NCI-H1694 treated with DMSO at 0.1 percent for 48 hours (cell line): Measurements from ENCODE around the gene PRDM7.
A peak's percentile ranks its signal among the peaks of the same experiment; 100 is the strongest.
"Not testable (repeated sequence)": the region's sequence is repeated elsewhere in the genome, so short reads cannot be mapped to it uniquely, and the experiment has no call there.

Experiments
- DNase-seq: peaks from one replicate; lab custom pipeline; 2025; lab: John Stamatoyannopoulos, UW

The PRDM7 gene

DNA sequence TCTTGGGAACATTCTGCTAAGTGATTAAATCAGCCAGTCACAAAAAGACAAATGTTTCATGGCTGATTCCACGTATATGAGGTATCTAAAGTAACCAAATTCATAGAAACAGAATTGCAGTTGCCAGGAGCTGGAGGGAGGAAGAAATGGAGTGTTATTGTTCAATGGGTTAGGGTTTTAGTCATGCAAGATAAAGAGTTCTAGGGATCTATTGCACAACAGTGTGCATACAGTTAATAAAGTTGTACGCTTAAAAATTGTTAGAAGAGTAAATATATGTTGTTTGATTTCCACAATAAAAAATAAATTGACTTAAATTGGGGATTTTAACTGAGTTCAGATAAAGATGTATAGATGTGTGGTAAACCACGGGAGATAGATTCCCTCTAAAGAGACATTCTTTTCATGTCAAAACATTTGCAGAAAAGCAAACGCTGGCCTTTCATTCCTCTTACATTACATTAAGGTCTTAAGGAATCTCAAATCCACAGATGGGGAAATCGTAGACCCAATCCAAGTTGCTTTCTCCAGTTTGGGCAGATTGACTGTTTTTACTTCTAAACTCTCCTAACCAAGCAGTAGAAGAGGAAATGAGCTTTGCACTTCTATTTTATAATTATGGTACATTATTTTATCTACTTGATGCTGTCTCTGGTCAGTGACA, 4.6 kb downstream of the PRDM7 start:
- DNase-seq = no peak

DNA sequence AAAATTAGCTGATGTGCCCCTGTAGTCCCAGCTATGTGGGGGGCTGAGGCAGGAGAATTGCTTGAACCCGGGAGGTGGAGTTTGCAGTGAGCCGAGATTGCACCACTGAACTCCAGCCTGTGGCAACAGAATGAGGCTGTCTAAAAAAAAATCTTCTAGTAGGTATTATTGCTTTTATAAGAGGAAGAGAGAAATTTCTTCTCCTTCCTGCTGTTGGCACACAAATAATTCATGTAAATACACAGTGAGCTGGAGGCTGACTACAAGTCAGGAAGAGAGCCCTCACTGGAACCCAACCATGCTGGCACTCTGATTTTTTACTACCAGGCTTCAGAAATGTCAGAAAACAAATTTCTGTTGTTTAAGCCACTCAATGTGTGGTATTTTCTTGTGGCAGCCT, 6.7 kb downstream of the PRDM7 start:
- no peak for DNase-seq

DNA sequence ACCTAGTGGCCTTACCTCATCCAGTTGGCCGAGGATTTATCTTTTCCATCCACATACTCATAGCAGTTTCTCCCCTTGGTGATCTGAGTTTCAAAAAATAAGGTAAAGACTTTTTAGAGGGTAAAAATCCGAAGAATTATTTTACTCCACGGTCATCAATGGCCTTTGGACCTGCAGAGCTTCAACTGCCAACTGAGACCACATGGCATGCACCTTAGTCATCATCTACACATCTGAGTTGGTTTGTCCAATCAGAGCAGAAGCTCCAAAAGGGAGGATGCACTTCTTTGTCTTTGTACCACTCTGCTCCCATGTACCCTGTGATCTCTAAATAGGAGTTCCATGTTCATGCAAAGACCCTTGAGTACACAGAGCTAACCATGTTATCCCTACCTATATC, 15.7 kb downstream of the PRDM7 start:
- DNase-seq = no peak

DNA sequence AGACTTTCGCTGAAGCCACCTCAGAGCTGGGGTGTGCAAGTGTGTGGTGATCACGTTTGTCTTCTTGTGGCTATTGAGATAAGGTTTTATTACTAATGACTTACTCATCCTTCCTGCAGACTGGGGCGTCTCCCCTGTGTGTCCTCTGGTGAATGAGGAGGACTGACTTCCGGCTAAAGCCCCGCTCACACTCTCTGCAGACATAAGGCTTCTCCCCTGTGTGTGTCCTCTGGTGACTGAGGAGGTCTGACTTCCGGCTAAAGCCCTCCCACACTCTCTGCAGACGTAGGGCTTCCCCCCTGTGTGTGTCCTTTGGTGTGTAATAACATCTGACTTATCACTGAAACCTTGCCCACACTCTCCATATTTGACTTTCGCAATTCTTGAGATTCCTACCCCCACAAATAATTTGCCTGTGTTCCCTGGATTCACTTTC, 19.4 kb downstream of the PRDM7 start:
- DNase-seq = no peak

DNA sequence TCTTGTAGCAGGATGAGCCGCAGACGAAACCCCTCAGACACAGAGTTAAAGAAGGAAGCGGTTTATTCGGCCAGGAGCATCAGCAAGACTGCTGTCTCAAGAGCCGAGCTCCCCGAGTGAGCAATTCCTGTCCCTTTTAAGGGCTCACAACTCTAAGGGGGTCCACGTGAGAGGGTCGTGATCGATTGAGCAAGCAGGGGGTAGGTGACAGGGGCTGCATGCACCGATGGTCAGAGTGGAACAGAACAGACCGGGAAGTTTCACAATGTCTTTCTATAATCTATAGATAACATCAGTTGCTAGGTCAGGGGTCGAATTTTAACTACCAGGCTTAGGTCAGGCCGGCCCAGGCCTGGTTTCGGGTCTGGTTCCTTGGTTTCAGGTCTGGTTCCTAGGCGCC, 20.6 kb downstream of the PRDM7 start:
- not testable (repeated sequence) for DNase-seq

DNA sequence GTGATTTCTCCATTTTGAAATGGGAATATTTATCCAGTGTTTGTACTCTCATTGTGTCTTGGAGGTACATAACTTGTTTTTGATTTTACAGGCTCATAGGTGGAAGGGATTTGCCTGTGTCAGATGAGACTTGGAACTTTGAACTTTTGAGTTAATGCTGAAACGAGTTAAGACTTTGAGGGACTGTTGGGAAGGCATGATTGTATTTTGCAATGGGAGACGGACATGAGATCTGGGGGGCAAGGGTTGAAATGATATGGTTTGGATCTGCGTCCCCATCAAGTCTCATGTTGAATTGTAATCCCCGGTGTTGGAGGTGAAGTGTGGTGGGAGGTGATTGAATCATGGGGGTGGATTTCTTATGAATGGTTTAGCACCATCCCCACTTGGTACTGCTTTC, 21.8 kb downstream of the PRDM7 start:
- no peak for DNase-seq

DNA sequence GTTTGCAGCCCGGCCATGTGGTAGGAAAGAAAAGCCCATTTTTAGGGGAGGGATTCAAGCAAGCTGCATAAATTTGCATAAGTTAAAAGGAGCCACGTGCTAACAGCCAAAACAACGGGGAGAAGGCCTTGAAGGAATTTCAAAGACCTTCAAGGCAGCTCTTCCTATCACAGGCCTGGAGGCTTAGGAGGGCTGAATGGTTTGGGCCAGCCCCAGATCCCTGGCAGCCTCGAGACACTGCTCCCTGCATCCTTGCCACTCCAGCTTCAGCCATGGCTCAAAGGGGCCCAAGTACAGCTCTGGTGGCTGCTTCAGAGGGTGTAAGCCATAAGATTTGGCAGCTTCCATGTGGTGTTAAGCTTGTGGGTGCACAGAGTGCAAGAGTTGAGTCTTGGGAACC, 22.6 kb downstream of the PRDM7 start:
- DNase-seq = no peak

DNA sequence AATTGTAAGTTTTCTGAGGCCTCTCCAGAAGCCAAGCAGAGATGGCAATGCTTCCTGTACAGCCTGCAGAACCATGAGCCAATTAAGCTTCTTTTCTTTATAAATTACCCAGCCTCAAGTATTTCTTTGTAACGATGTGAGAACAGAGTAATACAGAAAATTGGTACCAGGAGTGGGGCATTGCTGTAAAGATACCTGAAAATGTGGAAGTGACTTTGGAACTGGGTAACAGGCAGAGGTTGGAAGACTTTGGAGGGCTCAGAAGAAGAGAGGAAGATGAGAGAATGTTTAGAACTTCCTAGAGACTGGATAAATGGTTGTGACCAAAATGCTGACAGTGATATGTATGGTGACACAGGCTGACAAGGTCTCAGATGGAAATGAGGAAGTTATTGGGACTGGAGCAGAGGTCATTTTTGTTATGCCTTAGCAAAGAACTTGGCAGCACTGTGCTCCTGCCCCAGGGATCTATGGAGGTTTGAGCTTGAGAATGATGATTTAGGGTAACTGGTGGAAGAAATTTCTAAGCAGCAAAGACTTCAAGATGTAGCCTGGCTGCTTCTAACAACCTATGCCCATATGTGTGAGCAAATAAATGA, 23.1 kb downstream of the PRDM7 start:
- no peak for DNase-seq

DNA sequence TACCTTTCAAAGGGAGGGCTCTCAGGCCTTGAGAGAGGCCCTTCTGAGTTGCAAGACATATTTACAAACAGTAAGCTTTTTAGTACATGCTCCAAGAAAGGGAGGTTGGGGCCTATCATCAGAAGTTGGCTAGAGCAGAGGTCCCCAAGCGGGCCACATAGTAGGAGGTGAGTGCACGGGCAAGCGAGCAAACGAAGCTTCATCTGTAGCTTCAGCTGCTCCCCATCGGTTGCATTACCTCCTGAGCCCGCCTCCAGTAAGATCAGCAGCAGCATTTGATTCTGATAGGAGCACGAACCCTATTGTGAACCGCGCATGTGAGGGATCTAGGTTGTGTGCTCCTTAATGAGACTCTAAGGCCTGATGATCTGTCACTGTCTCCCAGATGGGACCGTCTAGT, 26.2 kb downstream of the PRDM7 start:
- DNase-seq = no peak

DNA sequence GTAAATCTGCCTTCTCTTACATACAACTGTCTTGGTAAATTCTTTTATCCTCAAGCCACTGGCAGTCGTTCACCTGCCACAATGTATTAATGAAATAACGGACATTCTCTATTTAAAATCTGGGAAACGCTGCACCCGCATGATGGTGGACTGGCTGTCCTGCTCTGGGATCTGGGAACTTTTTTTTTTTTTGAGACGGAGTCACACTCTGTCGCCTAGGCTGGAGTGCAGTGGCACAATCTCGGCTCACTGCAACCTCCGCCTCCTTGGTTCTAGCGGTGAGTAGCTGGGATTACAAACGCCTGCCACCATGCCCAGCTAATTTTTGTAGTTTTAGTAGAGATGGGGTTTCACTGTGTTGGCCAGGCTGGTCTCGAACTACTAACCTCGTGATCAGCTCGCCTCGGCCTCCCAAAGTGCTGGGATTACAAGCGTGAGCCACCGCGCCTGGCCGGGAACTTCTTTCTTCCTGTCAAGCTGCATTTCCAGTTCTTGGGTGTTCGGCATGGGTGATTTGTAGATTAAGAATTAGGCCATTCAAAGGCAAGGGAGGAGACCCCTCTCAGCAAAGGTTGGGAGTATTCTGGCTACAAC, 28.3 kb downstream of the PRDM7 start:
- no peak for DNase-seq

DNA sequence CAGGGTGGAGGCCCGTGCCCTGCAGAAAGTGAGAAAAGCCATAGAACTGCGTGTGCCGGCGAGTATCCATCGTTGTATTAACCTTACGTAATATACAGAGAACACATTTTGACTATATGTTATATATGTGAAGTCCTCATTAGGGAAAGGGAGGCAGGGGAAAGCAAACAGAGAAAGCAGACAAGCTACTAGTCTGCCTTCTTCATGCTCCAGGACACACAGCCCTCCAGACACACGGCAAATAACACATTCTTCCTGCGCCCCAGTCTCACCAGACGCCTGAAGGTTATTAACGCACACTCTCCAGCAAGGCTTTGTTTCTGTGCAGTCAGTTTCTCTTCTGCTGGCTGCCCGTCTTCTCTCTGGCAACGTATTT, 28.8 kb downstream of the PRDM7 start:
- DNase-seq = no peak

DNA sequence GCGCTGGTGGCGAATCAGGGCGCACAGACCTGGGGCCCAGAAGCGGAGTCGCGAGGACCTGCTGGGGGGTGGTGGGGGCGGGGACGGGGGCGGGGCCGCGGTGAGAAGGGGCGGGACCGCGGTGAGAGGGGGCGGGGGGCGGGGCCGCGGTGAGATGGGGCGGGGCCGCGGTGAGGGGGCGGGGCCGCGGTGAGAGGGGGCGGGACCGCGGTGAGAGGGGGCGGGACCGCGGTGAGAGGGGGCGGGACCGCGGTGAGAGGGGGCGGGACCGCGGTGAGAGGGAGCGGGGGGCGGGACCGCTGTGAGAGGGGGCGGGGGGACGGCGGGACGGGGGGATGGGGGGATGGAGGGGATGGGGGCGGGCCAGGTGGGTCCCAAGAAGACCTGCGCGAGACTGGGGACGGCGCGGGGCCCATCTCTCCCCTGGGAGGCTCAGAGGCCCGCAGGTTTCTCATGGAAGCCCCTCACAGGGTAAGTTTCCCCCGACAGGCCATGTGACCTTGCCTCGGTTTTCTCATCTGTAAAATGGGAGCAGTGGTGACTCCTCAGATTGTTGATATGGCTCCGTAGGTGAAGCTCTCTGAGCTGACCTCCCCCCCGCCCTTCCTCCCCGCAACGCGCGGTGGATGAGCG, 29.3 kb downstream of the PRDM7 start:
- DNase-seq = no peak

DNA sequence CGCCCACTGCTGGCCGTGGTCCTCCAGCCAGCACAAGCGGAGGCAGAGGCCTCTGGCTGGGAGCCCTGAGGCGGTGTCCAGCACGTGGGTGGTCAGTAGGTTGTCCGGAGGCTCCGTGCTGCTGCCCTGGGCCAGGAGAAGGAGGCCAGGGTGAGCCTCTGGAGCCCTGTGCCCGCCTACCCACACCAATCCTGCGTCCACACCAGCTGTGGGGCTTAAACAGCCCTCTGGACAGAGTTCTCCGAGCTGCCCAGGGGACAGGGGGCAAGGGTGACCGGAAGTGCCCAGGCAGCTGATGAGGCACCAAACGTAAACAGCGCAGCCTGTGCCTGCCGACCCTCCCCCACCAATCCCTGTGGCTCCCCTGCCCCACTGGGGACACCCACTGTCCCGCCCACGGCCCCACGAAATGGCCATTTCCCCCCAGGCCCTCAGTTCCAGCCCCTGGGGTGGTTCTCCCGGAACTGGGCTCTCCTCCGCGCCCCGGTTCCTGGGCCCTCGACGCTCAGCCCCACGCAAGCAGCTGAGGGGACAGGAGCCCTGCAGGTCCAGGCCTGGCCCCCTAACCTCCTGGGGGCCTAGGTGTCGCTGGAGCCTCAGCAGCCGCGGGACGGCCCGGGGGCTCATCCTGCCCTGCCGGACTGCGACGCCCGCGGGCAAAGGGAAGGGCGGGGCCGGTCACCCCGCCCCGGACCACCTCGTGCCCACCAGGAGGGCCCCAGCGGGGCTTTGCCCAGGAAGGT, 30.0 kb downstream of the PRDM7 start:
- DNase-seq = no peak

DNA sequence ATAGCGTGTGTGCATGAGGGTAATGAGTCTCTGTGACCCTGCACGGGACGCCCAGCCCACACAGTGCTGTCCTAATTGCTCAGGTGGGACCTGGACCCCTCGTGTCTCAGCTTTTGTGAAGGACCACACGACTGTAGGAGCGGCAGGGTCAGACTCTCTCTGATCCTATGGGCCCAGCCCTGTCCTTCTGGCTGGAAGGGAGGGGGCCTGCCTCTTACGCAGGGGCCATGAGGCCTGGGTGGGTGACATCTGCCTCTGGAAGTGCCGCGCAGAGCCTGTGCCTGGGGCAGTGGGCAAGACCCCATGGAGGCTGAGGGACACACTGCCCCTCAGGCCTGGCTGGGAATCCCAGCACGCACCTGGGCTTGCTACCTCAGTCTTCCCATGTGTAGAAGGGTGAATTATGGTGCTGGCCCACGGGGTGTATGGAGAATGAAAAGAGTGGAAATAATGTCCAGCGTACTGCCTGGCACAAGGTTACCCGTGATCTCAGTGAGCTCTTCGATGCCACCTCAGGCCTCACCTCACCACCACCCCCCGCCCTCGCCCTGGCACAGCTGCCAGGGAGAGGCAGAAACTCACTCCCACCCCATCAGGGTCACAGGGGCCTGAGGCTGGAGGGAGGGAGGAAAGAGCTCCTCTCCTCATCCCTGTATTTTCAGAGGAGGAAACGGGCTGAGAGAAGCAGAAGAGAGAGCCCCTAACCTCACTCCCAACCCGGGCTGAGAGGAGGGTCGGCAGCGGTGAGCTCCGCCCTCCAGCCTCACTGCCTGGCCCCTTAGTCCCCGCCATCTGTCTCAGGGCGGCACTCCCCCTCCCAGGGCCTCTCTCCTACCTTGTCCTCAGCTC, 30.8 kb downstream of the PRDM7 start:
- peak; percentile 38 for DNase-seq

DNA sequence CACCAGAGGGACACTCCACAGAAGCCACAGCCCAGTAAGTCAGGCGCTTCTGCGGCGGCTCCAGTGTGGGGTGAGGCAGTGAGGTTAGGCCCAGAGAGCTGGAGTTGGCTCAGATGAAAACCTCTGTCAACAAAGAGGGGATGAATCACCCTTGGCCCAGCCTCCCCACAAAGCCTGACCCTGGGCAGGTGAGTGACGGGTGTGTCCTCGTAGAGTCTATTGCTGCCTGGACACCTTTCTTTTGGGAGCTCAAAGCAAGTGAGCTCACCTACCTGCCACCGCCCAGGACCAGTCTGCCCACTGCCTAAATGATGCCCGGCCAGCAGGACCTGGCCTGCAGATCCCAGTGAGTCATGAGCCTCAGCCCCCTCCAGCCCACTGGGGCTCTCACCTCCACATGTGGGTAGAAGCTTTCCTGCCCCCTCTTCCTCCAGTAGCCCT, 33.0 kb downstream of the PRDM7 start:
- DNase-seq = no peak

DNA sequence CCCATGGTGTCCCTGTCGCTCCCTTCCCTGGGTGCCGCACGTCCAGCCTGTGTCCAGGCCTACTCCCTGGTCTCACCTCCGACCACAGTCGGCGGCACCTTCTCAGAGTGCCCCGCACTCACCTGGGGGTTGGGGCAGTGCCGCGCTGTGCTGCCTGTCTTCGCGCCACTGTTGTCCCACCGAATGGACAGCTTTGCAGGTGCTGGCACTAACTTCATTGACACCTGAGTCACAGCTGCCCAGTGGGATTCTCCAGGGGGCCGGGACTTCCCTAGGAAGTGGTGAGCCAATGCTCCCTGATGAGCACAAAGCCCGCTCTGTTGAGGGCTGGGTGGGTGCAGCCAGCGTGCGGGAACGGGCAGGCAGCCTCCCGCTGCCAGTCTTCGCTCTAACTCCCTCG, 33.6 kb downstream of the PRDM7 start:
- DNase-seq = no peak

DNA sequence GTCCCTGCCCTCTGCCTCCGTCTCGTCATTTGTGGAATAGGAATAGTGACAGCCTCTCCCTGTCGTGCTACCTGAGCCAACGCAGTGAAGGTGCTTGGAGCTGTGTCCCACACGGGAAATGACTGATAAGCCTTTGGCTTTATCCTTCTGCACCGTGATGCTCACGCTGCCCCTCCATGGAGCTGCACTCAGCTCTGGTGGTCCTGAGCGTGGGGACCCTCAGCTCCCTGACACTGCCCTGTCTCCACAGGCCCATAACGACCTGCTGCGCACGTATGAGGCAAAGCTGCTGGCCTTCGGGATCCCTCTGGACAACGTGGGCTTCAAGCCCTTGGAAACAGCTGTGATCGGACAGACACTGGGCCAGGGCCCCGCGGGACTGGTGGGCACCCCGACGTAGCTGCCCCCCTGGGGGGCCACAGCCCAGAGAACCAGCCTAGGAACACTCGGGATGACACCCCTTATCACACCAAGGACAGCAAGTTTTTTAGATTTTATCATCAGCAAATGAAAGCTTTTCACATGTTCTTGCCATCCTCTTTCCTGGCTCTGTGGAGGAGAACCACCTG, 34.1 kb downstream of the PRDM7 start:
- DNase-seq = no peak

DNA sequence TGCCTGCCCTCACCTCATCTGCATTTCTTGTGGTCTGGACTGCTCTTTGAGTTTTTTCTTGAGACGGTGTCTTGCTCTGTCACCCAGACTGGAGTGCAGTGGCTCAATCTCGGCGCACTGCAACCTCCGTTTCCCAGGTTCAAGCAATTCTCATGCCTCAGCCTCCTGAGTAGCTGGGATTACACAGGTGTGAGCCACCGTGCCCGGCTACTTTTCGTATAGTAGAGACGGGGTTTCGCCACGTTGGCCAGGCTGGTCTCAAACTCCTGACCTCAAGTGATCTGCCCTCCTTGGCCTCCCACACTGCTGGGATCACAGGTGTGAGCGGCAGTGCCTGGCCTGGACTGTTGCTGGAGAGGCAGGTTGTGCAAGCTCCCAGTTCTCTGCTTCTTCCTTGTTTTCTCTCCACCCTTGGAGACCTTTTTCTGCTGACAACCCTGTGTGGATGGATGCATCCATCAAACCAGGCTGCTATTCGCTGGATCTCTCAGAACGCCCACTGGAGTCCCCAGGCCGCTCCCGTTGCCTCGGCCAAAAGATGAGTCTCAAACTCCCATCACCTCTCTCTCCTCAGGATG, 35.1 kb downstream of the PRDM7 start:
- DNase-seq = no peak

DNA sequence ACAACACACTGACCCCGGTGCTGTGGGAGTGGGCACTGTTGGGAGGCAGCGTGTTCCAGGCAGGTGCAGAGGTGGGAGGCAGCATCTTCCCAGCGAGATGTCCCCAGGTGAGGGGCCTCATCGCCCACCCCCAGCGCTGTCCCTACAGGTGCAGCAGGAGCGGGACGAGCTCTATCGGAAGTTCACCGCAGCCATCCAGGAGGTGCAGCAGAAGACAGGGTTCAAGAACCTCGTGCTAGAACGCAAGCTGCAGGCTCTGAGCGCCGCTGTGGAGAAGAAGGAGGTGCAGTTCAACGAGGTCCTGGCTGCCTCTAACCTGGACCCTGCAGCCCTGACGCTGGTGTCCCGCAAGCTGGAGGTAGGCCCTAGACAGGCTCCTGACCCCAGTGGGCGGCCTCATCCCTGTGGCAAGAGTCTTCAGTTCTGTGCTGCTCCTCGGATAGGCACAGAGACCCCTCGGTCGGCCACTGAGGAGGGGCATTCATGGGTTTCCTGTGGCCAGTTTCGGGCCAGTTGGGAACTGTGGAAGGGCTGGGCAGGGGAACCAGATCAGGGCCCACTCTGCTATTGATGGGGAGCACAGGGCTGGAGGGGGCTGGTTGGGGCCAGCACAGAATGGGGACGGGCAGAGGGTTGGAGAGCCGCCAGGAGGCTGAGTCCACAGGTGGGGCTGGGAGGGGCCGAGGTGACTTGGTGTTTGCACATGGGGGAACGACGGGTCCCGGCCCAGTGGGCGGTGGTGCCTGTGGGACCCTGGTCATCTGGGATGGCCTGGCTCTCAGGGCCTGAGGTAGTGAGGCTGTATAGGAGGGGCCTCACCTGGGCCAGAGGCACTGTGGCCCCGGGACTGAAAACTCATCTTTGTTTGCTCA, 36.7 kb downstream of the PRDM7 start:
- DNase-seq = no peak

DNA sequence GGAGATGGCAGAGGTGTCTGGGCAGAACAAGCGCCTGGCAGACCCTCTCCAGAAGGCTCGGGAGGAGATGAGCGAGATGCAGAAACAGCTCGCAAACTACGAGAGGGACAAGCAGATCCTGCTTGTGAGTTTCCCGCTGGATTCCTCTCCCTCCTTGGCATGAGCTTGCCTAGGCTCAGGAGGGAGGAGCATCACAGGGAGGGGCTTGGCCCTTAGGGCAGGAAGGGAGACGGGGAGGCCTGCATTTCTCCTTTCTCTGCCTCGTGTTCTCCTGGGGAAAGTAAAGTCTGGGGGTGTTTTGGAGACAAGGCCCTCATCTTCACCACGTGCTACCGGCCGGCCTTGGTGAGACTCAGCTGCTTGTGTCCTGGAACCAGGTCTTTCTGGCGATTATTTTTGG, 39.9 kb downstream of the PRDM7 start:
- no peak for DNase-seq
